GM21723 (cell line): Measurements from ENCODE around the gene CRADD.

Experiments
- ATAC-seq: cut with Tn5 transposase; IDR thresholded peaks from one replicate; pipeline ENCODE4 v1.9.1; 2021; ENCODE audit warnings: mild to moderate bottlenecking, moderate library complexity; ENCODE audit not compliant: unreplicated experiment

Gene CRADD

DNA sequence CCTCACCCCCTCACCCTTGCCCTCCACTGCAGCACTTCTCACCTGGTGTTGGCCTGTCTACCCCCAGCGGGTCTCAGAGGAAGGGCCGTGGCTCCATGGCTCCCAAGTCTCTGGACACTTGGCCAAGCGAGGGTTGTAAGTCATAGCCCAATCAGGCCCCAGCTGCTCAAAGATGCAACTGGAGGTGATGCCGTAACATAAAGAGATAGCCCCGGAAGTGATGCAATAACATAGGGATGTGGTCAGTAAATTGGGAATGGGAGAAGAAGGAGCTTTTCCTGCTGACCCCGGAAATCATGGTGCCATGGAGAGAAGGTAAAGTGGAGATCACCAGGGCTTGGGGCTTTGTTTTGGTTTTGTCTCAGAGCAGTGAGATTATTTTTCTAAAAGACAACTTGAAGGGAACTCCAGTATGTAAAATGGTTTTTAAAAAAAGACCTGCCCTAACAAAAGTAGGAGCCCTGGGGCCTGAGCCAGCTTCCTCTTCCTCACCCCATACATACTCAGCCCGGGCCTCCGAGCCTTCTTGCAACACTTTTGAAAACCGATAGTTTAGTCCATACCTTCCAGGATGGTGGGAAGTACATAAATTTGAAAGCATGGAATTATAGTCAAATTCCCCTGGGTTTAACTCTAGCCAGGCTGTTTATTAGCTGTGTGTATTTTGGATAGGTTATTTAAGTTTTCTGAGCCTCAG lies 212.5 kb downstream of the CRADD start:
- no peak for ATAC-seq

DNA sequence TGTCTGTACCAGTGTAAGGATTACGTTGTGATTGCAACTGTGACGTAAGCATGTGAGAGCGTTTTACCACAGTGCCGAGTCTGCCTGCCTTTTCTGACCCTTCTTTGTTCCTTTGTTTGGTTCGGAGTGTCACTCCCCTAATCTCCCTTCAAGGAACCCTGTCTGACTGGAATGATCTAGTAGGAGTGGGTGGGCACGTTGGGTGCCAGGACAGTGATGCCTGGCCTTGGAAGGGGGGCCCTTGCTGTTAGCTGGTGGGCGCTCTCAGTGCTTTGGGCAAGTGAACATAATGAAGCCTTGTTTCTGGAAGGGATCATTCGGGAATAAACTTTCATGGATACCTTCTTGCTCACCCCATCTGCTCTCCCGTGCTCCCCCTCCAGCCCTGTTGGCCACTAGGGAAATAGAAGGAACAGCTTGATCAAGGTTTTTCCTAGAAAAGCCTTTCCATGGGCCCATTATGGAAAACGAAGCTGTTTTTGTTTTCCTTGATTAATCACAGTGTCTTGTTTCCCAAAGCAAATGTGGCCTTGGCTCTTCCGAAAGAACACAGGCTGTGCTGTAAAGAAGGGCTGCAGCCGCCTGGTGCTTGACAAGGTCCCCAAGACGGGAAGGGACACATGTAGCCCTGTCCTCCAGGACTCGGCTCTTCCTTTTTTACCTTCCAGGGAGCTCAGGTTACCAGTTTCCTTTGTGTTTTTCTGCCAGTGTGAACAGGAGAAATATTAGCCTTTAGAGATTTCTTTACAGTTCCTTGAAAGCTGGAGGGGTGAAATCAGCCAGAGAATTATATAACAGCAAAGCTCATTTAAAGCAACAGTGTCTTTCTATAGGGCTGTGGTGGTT lies 215.5 kb downstream of the CRADD start:
- ATAC-seq, result no peak

DNA sequence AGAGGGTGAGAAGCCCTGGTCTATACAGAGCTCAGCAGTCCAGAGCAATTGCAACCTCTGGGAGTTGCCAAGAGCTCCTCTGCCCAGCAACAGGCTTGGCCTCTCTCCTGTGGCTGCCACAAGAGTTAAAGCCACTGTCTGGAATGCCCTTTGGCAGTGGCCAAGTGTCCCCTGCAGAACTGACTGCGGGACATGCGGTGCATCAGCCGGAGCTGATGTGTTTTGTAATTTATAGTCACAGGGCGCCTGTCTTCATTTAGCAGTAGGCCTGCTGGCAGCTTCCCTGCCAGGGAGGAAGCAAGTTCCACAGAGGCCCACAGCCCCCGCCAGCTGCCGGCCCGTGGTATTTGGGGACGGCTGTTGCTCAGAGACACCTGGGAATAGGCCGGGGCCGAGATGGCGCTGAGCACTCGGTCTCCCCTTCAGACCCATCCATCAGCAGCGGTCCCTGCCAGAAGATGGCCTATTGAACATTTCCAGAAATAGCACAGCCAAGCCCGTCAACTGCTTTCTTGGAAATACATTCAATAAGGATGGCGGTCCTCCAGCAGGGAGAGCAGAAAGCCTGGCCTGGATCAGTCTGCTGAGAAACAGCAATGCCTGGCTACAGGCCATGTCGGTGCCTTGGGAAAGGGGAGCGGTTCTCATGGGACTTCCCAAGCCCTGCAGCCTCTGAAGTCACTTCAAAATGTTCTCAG lies 217.4 kb downstream of the CRADD start:
- ATAC-seq, result no peak

DNA sequence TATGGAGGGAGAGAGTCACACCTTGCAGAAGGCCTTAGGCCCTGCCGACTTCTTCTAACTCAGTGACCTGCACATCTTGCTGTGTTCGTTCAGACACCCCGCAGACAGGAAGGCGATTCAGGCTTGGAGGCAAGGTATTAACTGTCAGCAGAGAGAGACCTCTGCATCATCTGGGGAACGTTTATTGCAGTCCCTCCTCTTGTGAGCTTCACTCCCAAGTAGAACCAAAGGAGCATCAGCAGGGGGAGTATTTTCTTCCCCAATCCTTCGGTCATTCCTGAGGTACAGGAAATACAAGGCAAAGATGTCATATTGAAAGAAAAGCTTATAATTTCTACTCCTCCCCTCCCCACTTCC lies 217.9 kb downstream of the CRADD start:
- ATAC-seq, result no peak

DNA sequence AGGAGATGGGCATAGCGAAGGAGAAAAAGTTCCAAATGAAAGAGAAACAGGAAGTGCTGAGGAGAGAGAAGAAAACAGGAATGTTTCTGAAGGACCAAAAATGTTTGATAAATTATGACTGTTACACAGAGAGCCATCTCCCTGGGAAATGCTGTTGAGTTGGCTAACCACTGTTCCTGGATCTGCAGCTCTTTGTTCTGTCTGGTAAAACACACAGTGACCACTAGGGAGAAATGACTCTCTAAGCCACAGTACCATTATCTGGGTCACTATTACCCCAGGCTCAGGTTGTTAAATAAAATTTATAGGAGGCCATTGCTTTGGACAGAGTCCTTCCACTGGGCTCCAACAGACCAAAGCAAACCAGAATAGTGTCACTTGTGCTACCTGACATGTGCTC lies 219.3 kb downstream of the CRADD start:
- no peak for ATAC-seq

DNA sequence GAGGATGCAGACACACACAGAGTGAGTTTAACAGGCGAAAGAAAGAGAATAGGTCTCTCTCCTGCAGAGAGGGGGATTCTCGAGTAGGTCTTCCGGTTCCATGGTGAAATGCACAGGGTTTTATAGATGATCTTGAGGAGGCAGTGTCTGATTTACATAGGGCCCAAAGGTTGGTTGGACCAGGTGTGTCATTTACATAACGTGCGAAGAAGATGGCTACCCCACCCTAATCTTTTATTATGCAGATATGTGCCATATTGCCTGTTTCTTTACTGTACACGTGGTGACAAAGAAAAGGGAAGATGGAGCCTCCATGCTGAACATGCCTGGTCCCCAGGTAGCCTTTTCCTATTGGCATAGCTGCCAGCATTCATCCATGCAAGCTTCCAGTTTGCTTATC lies 219.8 kb downstream of the CRADD start:
- no peak for ATAC-seq

GRCh38 chr12:93901739-93902138 lies 224.6 kb downstream of the CRADD start:
- no peak for ATAC-seq

DNA sequence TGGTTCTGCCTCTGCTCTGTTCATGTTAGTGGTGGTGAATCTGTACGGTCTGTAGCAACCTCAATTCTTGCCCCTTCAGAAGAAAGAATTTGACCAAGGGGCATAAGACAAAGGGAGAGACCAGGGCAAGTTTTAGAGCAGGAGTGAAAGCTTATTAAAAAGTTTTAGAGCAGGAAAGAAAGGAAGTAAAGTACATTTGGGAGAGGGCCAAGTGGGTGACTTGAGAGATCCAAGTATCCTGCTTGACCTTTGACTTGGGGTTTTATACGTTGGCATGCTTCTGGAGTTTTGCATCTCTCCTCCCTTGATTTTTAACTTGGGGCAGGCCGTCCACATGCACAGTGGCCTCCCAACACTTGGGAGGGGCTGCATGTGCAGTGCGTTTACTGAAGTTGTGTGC lies 225.0 kb downstream of the CRADD start:
- ATAC-seq, result no peak

- ATAC-seq, result no peak
These were observed 225.8 kb downstream of the CRADD start for GRCh38 chr12:93902736-93903562.

GRCh38 chr12:93904124-93904523 lies 226.9 kb downstream of the CRADD start:
- ATAC-seq, result no peak

GRCh38 chr12:93908264-93908663 lies 231.1 kb downstream of the CRADD start:
- no peak for ATAC-seq

DNA sequence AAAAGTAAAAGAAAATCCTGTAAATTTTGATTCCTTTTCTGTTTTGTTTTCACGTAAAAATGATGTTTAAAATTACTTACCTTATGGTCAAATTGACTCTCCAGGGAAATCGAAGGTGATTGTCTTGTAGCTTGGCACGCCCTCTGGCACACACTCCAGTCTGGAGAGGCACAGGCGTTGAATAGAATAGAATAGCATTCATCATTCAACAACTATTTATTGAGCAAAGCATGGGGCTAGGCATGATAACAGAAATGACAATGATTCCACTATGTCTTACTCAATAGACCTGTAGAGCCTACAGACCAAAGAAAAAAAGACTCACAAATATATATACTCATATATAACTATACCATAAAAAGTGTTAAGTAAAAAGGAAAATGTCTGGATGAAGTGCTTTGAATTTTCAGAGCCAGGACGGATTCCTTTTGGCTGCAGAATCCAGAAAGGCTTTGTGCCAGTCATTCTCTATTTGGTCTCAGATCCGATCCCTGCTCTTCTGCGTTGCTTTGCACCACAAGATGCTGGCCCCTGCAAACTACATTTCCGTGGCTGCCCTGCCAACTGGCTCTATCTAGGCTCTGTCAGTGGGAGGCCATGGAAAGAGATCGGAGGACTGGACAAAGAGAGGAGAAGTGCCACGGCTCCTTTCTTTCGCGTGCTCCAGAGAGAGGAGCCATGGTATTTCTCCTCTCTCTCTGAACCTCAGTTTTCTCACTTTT lies 231.8 kb downstream of the CRADD start:
- no peak for ATAC-seq

DNA sequence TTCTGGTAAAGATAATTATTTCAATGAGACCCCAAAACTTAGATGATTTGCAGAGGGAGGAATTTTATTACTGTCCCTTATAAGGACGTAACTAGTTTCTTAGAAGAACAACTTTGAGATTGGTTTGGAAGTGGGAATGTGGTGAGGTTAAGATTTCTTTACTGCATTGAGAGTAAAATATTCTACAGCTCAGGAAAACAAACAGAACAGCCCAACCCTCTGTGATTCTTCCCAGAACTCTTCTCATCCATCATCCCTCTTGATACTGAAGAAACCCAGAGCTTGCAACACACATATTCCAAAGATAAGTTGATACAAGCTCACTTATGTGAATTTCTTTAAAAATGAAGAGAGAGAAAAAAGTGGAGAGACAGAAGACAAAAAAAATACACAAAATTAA lies 234.2 kb downstream of the CRADD start:
- no peak for ATAC-seq

DNA sequence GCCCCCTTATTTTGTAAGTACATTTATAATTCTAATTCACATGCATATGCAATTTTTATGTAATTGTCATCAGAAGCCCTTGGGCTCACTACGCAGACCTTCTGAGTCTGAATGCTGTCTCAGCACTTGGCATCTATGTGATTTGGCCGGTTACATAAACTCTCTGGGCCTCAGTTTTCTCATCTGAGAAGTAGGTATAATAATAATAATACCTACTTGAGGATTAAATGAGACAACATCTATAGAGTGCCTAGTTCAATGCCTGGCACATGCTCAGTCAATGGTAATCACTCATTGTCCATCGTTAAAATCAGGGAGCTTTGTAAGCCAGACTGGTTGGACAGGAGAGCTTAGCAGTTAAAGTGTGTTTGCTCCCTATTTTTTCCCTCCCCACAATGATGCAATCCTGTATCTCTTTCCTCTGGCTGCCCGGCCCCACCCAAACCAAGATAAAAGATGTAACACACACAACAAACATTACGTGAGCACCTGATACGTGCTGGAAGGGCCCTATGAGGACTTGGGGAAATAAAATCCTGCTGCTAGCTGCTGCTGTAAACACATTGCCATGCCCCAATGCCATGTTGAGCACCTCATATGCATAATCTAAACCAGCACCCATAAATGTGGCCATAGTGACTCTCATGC lies 235.0 kb downstream of the CRADD start:
- no peak for ATAC-seq

GRCh38 chr12:93913845-93914244 lies 236.7 kb downstream of the CRADD start:
- ATAC-seq, result no peak

DNA sequence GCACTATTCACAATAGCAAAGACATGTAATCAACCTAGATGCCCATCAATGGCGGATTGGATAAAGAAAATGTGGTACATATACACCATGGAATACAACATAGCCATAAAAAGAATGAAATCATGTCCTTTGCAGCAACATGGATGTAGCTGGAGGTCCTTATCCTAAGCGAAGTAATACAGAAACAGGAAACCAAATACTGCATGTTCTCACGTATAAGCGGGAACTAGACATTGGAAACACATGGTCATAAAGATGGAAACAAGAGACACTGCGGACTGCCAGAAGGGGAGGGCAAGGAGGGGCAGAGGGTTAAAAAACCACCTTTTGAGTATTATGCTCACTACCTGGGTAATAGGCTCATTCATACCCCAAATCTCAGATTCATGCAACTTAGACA lies 237.1 kb downstream of the CRADD start:
- ATAC-seq, result no peak

DNA sequence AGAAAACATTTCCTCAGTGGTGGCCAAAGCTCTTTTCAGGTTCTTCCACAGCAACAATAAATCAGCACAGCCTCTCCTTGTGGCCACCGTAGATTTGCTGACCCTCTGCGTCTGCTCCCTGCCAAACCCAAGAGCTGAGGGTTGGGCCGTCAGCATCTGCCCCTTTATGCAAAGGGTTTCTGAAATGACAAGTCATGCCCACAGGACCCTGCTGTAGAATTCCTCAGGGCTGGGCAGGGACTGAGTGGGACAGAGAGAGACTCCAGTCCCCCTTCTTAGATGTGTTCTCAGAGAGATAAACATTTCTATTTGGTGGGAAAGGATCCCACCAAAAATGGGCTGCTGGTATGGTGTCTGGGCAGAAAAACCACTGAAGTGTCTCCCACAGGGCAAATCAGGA lies 238.2 kb downstream of the CRADD start:
- no peak for ATAC-seq

- ATAC-seq, result no peak
These were observed 239.2 kb downstream of the CRADD start for GRCh38 chr12:93916402-93916801.

DNA sequence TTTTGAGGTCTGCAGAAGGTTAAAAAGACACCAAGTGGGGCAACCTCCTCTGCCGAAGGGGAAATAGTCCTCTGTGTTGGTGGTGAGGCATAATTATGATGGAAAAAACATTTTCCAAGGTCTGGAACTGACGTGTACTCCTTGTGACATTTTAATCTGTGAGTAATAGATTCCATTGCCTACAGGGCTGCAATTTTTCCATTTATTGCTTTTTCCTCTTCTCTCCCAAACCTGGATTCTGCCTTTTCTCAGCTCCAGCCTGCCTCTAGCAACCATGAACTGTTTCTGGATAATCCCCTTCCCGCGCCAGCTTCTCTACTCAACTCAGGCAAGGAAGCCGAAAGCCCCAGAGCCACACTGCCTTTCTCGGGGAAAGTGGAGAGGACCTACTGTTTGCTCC lies 241.1 kb downstream of the CRADD start:
- ATAC-seq, result no peak

DNA sequence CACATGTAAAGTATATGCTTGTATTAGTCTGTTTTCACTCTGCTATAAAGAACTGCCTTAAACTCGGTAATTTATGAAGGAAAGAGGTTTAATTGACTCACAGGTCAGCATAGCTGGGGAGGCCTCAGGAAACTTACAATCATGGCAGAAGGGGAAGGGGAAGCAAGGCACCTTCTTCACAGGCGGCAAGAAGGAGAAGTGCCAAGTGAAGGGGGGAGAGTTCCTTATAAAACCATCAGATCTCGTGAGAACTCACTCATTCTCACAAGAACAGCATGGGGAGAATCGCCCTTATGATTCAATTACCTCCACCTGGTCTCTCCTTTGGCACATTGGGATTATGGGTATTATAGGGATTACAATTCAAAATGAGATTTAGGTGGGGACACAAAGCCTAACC lies 241.7 kb downstream of the CRADD start:
- no peak for ATAC-seq
